GM19193 (cell line): ENCODE data around the gene MTCH1.

Experiments
- POLR2A ChIP-seq: IDR thresholded peaks from 4 replicates; pipeline ENCODE4 v1.6.1; 2011; ENCODE audit not compliant: insufficient read depth, insufficient read length; ENCODE audit errors: extremely low read depth

MTCH1 gene

GRCh38 chr6:36955136-36955535 is 30.9 kb downstream of the MTCH1 start:
- TF ChIP-seq POLR2A: no peak

- TF ChIP-seq POLR2A: no peak
Observed at GRCh38 chr6:36954262-36954931, 31.6 kb downstream of the MTCH1 start, which contains the start of gene PI16. TSS of gene PI16 (plus strand) at chr6:36954738. CDS start at chr6:36954761, 23 bp downstream.

- no peak for TF ChIP-seq POLR2A
Observed at GRCh38 chr6:36953931-36954261, 32.1 kb downstream of the MTCH1 start.

GRCh38 chr6:36949636-36950035 is 36.4 kb downstream of the MTCH1 start:
- no peak for TF ChIP-seq POLR2A

- no peak for TF ChIP-seq POLR2A
Observed at GRCh38 chr6:36947570-36948351, 38.2 kb downstream of the MTCH1 start.

- TF ChIP-seq POLR2A: no peak
Observed at GRCh38 chr6:36946526-36946925, 39.5 kb downstream of the MTCH1 start.

GRCh38 chr6:36945301-36945700 is 40.7 kb downstream of the MTCH1 start:
- no peak for TF ChIP-seq POLR2A

GRCh38 chr6:36944650-36945049 is 41.3 kb downstream of the MTCH1 start:
- TF ChIP-seq POLR2A: no peak

- no peak for TF ChIP-seq POLR2A
Observed at GRCh38 chr6:36940027-36940426, 46.0 kb downstream of the MTCH1 start.

GRCh38 chr6:36938536-36938935 is 47.5 kb downstream of the MTCH1 start:
- TF ChIP-seq POLR2A: no peak

GRCh38 chr6:36937896-36938295 is 48.1 kb downstream of the MTCH1 start:
- no peak for TF ChIP-seq POLR2A

GRCh38 chr6:36936824-36937223 is 49.2 kb downstream of the MTCH1 start:
- no peak for TF ChIP-seq POLR2A

- TF ChIP-seq POLR2A: no peak
Observed at GRCh38 chr6:36934901-36935300, 51.1 kb downstream of the MTCH1 start.

- TF ChIP-seq POLR2A: no peak
Observed at GRCh38 chr6:36933519-36933918, 52.5 kb downstream of the MTCH1 start.

- TF ChIP-seq POLR2A: no peak
Observed at GRCh38 chr6:36933102-36933501, 52.9 kb downstream of the MTCH1 start.

GRCh38 chr6:36930483-36930882 is 55.5 kb downstream of the MTCH1 start:
- no peak for TF ChIP-seq POLR2A
